ENCODE results near the gene PIGW.

- no peak for TF ChIP-seq CTCF (IDR thresholded peaks at IDR 0.05)
- TF ChIP-seq POLR2A (IDR thresholded peaks at IDR 0.05): no peak
Measured at GRCh38 chr17:36546418-36547093, 11.8 kb downstream of the PIGW start.
